NB4 (cell line): Measurements from ENCODE around the gene VPS8.

ENCODE experiments used
- MYC ChIP-seq: IDR thresholded peaks from 2 replicates; pipeline ENCODE4 v1.6.1; 2011; ENCODE audit warnings: low read depth, low read length
- TF ChIP-seq, protein P1 (sequence below): IDR thresholded peaks from one replicate; pipeline ENCODE4 v1.5.1; 2012; ENCODE audit warnings: low read depth, low read length

DNA sequence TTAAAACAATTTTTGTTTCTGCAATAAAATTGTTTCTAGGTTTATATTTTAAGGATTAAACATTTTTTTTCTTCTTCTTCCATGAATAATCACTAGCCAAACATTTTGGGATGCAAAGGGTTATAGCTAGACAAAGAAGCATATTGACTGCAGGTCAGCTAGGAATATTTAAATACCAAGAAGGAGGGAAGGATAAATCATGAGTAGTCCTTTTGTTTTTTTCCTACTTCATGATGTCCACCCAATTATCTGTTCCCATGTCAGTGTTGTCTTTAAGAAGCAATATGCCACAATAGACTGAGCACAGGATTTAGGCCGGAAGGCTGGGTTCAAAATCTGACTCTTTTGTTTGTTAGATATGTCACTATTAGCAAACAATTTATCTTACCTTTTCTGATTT, 82.1 kb downstream of the VPS8 start:
- TF ChIP-seq, protein P1, sequence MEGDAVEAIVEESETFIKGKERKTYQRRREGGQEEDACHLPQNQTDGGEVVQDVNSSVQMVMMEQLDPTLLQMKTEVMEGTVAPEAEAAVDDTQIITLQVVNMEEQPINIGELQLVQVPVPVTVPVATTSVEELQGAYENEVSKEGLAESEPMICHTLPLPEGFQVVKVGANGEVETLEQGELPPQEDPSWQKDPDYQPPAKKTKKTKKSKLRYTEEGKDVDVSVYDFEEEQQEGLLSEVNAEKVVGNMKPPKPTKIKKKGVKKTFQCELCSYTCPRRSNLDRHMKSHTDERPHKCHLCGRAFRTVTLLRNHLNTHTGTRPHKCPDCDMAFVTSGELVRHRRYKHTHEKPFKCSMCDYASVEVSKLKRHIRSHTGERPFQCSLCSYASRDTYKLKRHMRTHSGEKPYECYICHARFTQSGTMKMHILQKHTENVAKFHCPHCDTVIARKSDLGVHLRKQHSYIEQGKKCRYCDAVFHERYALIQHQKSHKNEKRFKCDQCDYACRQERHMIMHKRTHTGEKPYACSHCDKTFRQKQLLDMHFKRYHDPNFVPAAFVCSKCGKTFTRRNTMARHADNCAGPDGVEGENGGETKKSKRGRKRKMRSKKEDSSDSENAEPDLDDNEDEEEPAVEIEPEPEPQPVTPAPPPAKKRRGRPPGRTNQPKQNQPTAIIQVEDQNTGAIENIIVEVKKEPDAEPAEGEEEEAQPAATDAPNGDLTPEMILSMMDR = no peak
- TF ChIP-seq MYC = no peak
